Caco-2 (cell line): ENCODE measurements around the gene ARL5A. TPM values are rescaled to one million over a fixed set of nuclear protein-coding genes. Genes with fewer than 3 reads are reported as not detected.

Source experiments
- BruUV-seq: library from RNA; stranded (reverse); fragments of 400-500 nt; replicated peaks from 2 replicates; lab custom pipeline; 2021; lab: Mats Ljungman, UMichigan
- CTCF ChIA-PET: fragments of 300-600 bp; sonication (Branson Sonifier 250); formaldehyde crosslinking; loops from one replicate; lab custom pipeline; 2022; ENCODE audit warnings: antibody characterized with exemption; lab: Charles Lee
- POLR2A ChIA-PET: fragments of 300-600 bp; sonication (Branson Sonifier 250); formaldehyde crosslinking; loops from one replicate; lab custom pipeline; 2022; ENCODE audit warnings: antibody characterized with exemption; lab: Charles Lee
- DNase-seq, 2 experiments: peaks; one replicate each; pipeline versions ENCODE4 v3.0.0 to v3.0.0-alpha.2; 2020 to 2022
- H3K27me3 ChIP-seq: replicated peaks from 2 replicates; pipeline ENCODE4 v1.6.0; 2011; ENCODE audit warnings: low read length; ENCODE audit not compliant: control insufficient read depth, insufficient read depth
- H3K36me3 ChIP-seq: 2 replicates; pipeline ENCODE4 v1.5.1; 2011; ENCODE audit warnings: low read length; ENCODE audit not compliant: control insufficient read depth, insufficient read depth
- H3K4me1 ChIP-seq: fragments of 250-450 bp; sonication (Bioruptor Pico); 2 replicates; pipeline ENCODE4 v1.5.1; 2020; ENCODE audit warnings: mild to moderate bottlenecking
- H3K4me3 ChIP-seq: 2 replicates; pipeline ENCODE4 v1.5.1; 2011; ENCODE audit warnings: low read depth, mild to moderate bottlenecking, control low read depth, low read length
- H3K9me3 ChIP-seq: fragments of 250-450 bp; sonication (Bioruptor Pico); 2 replicates; pipeline ENCODE4 v1.5.1; 2020; ENCODE audit warnings: mild to moderate bottlenecking, moderate library complexity
- H3K27ac Mint-ChIP-seq: one replicate; pipeline ENCODE4 v1.8.0; 2022; ENCODE audit warnings: mixed read lengths; ENCODE audit not compliant: unreplicated experiment
- H3K27me3 Mint-ChIP-seq: one replicate; pipeline ENCODE4 v1.8.0; 2022; ENCODE audit warnings: mixed read lengths; ENCODE audit not compliant: insufficient read depth, unreplicated experiment
- H3K36me3 Mint-ChIP-seq: one replicate; pipeline ENCODE4 v1.8.0; 2022; ENCODE audit warnings: mild to moderate bottlenecking, mixed read lengths; ENCODE audit not compliant: insufficient read depth, unreplicated experiment
- H3K4me1 Mint-ChIP-seq: one replicate; pipeline ENCODE4 v1.8.0; 2022; ENCODE audit warnings: low read depth, mixed read lengths; ENCODE audit not compliant: unreplicated experiment
- H3K4me3 Mint-ChIP-seq: one replicate; pipeline ENCODE4 v1.8.0; 2022; ENCODE audit warnings: mild to moderate bottlenecking, moderate library complexity, mixed read lengths; ENCODE audit not compliant: unreplicated experiment
- H3K9me3 Mint-ChIP-seq: one replicate; pipeline ENCODE4 v1.8.0; 2022; ENCODE audit warnings: mixed read lengths; ENCODE audit not compliant: unreplicated experiment
- intact Hi-C: fragments of 100-400 bp; cut with micrococcal nuclease; formaldehyde crosslinking; loops from one replicate; pipeline ENCODE4 v1.10.0; 2022; ENCODE audit not compliant: unreplicated experiment
- total RNA-seq: library from RNA; stranded (reverse); gene quantifications from 2 replicates; pipeline ENCODE4 v1.2.3, GENCODE V29; 2022
- TF ChIP-seq, protein P1 (sequence below), 2 experiments: fragments of 200-600 bp in 1 of 2; IDR thresholded peaks; 1 replicate in 1 of 2; 2 replicates in 1 of 2; pipeline versions ENCODE4 v1.5.1 to v1.8.0; 2011 to 2022; ENCODE audit warnings: antibody characterized with exemption in 1 of 2, control low read depth in 1 of 2, inconsistent platforms in 1 of 2, low read depth in 1 of 2, low read length in 1 of 2, mild to moderate bottlenecking in 1 of 2, moderate library complexity in 1 of 2; ENCODE audit not compliant: insufficient read depth in 1 of 2, severe bottlenecking in 1 of 2, unreplicated experiment in 1 of 2

ARL5A gene
- total RNA-seq, 1 experiment from 2014 or later, result 58.3 TPM

DNA sequence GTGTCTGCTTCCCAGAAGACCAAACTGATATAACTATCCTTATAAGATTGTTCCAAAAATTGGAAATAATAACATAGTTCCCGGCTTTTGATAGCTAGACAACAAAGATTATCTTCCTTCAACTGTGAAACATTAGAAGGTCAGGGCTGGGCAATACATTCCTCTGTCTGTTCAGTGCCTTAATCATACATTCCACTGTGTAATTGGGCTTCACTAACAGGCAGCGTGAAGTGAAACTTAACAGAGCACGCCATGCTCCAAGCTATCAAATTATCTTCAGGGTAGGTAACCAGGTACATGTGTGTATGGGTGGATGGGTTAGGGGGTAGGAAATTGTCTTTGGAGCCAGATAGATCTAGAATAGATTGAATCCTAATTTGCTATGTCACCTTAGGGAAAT is 23.5 kb upstream of the ARL5A start:
- BruUV-seq, result no TSS peak
- intact Hi-C loops, result no loop called here
- ChIA-PET CTCF (no interaction called here), POLR2A (no interaction called here)
- Mint-ChIP-seq H3K4me3 (no peak overlapping the region), H3K27ac (no peak overlapping the region), H3K27me3 (no peaks in the 10 kb centered on the region), H3K36me3 (no peaks in the 10 kb centered on the region), H3K9me3 (no peaks in the 10 kb centered on the region), H3K4me1 (peaks cover 15% of the 10 kb centered on the region)
- TF ChIP-seq, protein P1, sequence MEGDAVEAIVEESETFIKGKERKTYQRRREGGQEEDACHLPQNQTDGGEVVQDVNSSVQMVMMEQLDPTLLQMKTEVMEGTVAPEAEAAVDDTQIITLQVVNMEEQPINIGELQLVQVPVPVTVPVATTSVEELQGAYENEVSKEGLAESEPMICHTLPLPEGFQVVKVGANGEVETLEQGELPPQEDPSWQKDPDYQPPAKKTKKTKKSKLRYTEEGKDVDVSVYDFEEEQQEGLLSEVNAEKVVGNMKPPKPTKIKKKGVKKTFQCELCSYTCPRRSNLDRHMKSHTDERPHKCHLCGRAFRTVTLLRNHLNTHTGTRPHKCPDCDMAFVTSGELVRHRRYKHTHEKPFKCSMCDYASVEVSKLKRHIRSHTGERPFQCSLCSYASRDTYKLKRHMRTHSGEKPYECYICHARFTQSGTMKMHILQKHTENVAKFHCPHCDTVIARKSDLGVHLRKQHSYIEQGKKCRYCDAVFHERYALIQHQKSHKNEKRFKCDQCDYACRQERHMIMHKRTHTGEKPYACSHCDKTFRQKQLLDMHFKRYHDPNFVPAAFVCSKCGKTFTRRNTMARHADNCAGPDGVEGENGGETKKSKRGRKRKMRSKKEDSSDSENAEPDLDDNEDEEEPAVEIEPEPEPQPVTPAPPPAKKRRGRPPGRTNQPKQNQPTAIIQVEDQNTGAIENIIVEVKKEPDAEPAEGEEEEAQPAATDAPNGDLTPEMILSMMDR (IDR thresholded peaks at IDR 0.05; ENCODE audit: insufficient read depth in 1 of 2, low read depth in 1 of 2, low read length in 1 of 2, severe bottlenecking in 1 of 2, unreplicated experiment in 1 of 2), result no peak
- no peaks in the 10 kb centered on the region for H3K9me3 ChIP-seq
- H3K36me3 ChIP-seq, result no peaks in the 10 kb centered on the region
- H3K4me3 ChIP-seq, result no peak overlapping the region
- H3K4me1 ChIP-seq, result no peaks in the 10 kb centered on the region
- DNase-seq, result no peak
- no peaks in the 10 kb centered on the region for H3K27me3 ChIP-seq

DNA sequence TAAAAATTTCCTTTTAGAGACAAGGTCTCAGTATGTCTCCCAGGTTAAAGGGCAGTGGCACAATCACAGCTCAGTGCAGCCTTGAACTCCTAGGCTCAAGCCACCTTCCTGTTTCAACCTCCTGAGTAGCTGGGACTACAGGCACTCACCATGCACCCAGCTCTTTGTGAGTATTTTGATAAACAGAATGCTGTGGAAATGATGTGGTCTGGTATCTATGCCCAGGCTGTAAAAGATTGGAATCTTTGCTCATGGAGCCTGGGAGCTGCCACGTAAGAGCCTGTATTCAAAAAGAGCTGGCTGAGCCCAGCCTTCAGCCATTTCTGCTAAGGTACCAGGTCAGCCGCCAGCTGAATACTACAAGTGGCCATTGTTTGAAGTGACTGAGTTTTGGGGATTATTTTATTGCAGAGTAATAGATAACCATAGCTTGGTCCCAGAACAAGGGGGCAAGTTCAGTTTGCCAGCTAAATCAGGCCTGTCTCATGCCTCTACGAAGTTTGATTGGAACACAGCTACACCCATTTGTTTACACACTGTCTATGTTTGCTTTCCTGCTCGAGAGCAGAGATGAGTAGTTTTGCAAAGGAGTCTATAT is 21.3 kb upstream of the ARL5A start:
- H3K4me1 ChIP-seq, result no peaks in the 10 kb centered on the region
- no peak for DNase-seq
- POLR2A ChIA-PET, result no interaction called here
- H3K36me3 ChIP-seq, result no peaks in the 10 kb centered on the region
- CTCF ChIA-PET, result interaction anchor here (0.6 to 0.9 kb wide), 2 partner anchors 152 to 177 kb away, joined by 3 to 5 read pairs; no protein-coding TSS in a partner anchor
- BruUV-seq, result no TSS peak
- no peaks in the 10 kb centered on the region for H3K9me3 ChIP-seq
- no peaks in the 10 kb centered on the region for H3K9me3 Mint-ChIP-seq
- TF ChIP-seq, protein P1 (IDR thresholded peaks at IDR 0.05; ENCODE audit: insufficient read depth in 1 of 2, low read depth in 1 of 2, low read length in 1 of 2, severe bottlenecking in 1 of 2, unreplicated experiment in 1 of 2), result no peak
- H3K4me3 Mint-ChIP-seq, result no peak overlapping the region
- H3K27me3 Mint-ChIP-seq, result no peaks in the 10 kb centered on the region
- no peaks in the 10 kb centered on the region for H3K36me3 Mint-ChIP-seq
- no peaks in the 10 kb centered on the region for H3K27me3 ChIP-seq
- no peak overlapping the region for H3K27ac Mint-ChIP-seq
- H3K4me1 Mint-ChIP-seq, result peaks cover 15% of the 10 kb centered on the region
- no peak overlapping the region for H3K4me3 ChIP-seq
- intact Hi-C loops, result no loop called here

DNA sequence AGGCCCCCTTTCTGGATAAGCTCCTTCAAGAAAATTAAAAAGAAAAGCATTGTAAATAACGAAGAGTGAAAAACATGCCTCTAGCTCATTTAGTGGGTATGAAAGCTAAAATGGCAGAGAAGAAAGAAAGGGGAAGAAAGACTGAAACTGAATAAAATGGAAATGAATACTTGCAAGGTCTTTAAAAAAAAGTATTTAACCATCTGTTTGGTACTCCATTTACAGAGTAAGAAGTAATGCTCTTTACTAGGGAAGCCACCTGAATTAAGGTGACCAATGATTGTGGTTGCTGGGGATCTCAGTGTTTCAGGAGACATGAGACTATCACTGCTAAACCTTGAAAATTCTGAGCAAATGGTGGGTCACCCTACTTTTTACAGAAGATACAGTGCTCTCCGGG is 17.7 kb upstream of the ARL5A start:
- intact Hi-C loops, result no loop called here
- ChIA-PET POLR2A (no interaction called here), CTCF (no interaction called here)
- Mint-ChIP-seq H3K27me3 (no peaks in the 10 kb centered on the region), H3K4me3 (no peak overlapping the region), H3K9me3 (no peaks in the 10 kb centered on the region), H3K4me1 (no peaks in the 10 kb centered on the region), H3K36me3 (no peaks in the 10 kb centered on the region), H3K27ac (no peak overlapping the region)
- H3K4me3 ChIP-seq, result no peak overlapping the region
- H3K36me3 ChIP-seq, result no peaks in the 10 kb centered on the region
- DNase-seq, result no peak
- BruUV-seq, result no TSS peak
- no peaks in the 10 kb centered on the region for H3K4me1 ChIP-seq
- TF ChIP-seq, protein P1 (IDR thresholded peaks at IDR 0.05; ENCODE audit: insufficient read depth in 1 of 2, low read depth in 1 of 2, low read length in 1 of 2, severe bottlenecking in 1 of 2, unreplicated experiment in 1 of 2), result no peak
- H3K9me3 ChIP-seq, result no peaks in the 10 kb centered on the region
- H3K27me3 ChIP-seq, result no peaks in the 10 kb centered on the region
